ENCODE measurements around the gene PSMC3. TPM values are rescaled to one million over a fixed set of nuclear protein-coding genes. Genes with fewer than 3 reads are reported as not detected.

PSMC3 gene
- total and polyA plus RNA-seq, 9 of the 15 experiments (the other 6 are each of a cell fraction or from before 2014, with no cell fraction given) = 44.3 to 324 (median 240) TPM

- TF ChIP-seq, protein P1, sequence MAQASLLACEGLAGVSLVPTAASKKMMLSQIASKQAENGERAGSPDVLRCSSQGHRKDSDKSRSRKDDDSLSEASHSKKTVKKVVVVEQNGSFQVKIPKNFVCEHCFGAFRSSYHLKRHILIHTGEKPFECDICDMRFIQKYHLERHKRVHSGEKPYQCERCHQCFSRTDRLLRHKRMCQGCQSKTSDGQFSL (CRISPR knock-in tag; IDR thresholded peaks at IDR 0.05) = peak; percentile 85
- TF ChIP-seq, protein P1 (tag; IDR thresholded peaks at IDR 0.05) = no peak; a peak in 1 of 4 replicates
- TF ChIP-seq ZNF12 (CRISPR knock-in tag; IDR thresholded peaks at IDR 0.05) = no peak
- TF ChIP-seq TAF1 (IDR thresholded peaks at IDR 0.05; ENCODE audit: control insufficient read depth, extremely low read depth, insufficient read depth, low read length, severe bottlenecking) = no peak
- no peak for TF ChIP-seq LEF1 (IDR thresholded peaks at IDR 0.05)
- no peak for TF ChIP-seq RCOR1 (IDR thresholded peaks at IDR 0.05; ENCODE audit: borderline replicate concordance in 1 of 2, low read depth in 2 of 2, low read length in 2 of 2)
- TF ChIP-seq, protein P2, sequence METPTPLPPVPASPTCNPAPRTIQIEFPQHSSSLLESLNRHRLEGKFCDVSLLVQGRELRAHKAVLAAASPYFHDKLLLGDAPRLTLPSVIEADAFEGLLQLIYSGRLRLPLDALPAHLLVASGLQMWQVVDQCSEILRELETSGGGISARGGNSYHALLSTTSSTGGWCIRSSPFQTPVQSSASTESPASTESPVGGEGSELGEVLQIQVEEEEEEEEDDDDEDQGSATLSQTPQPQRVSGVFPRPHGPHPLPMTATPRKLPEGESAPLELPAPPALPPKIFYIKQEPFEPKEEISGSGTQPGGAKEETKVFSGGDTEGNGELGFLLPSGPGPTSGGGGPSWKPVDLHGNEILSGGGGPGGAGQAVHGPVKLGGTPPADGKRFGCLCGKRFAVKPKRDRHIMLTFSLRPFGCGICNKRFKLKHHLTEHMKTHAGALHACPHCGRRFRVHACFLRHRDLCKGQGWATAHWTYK (CRISPR knock-in tag; IDR thresholded peaks at IDR 0.05) = no peak
- TF ChIP-seq, protein P3, sequence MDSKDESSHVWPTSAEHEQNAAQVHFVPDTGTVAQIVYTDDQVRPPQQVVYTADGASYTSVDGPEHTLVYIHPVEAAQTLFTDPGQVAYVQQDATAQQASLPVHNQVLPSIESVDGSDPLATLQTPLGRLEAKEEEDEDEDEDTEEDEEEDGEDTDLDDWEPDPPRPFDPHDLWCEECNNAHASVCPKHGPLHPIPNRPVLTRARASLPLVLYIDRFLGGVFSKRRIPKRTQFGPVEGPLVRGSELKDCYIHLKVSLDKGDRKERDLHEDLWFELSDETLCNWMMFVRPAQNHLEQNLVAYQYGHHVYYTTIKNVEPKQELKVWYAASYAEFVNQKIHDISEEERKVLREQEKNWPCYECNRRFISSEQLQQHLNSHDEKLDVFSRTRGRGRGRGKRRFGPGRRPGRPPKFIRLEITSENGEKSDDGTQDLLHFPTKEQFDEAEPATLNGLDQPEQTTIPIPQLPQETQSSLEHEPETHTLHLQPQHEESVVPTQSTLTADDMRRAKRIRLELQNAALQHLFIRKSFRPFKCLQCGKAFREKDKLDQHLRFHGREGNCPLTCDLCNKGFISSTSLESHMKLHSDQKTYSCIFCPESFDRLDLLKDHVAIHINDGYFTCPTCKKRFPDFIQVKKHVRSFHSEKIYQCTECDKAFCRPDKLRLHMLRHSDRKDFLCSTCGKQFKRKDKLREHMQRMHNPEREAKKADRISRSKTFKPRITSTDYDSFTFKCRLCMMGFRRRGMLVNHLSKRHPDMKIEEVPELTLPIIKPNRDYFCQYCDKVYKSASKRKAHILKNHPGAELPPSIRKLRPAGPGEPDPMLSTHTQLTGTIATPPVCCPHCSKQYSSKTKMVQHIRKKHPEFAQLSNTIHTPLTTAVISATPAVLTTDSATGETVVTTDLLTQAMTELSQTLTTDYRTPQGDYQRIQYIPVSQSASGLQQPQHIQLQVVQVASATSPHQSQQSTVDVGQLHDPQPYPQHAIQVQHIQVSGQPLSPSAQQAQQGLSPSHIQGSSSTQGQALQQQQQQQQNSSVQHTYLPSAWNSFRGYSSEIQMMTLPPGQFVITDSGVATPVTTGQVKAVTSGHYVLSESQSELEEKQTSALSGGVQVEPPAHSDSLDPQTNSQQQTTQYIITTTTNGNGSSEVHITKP (IDR thresholded peaks at IDR 0.05; ENCODE audit: partially characterized antibody) = peak; percentile 32
- TF ChIP-seq STAT5A (IDR thresholded peaks at IDR 0.05; ENCODE audit: borderline replicate concordance, low read length) = no peak
- peak; percentile 8; the same call in 1 of the 2 replicates for TF ChIP-seq ETV5 (CRISPR knock-in tag; IDR thresholded peaks at IDR 0.05; ENCODE audit: low read depth)
- TF ChIP-seq ERF (CRISPR knock-in tag; IDR thresholded peaks at IDR 0.05) = 0 out of 2 replicates have a peak, but pooled peaks have one; percentile 50
- TF ChIP-seq NEUROD1 (IDR thresholded peaks at IDR 0.05; ENCODE audit: borderline replicate concordance, low read depth, low read length, partially characterized antibody) = no peak
- TF ChIP-seq SMARCA4 (IDR thresholded peaks at IDR 0.05) = no peak
- TF ChIP-seq, protein P4, sequence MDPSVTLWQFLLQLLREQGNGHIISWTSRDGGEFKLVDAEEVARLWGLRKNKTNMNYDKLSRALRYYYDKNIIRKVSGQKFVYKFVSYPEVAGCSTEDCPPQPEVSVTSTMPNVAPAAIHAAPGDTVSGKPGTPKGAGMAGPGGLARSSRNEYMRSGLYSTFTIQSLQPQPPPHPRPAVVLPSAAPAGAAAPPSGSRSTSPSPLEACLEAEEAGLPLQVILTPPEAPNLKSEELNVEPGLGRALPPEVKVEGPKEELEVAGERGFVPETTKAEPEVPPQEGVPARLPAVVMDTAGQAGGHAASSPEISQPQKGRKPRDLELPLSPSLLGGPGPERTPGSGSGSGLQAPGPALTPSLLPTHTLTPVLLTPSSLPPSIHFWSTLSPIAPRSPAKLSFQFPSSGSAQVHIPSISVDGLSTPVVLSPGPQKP (CRISPR knock-in tag; IDR thresholded peaks at IDR 0.05) = no peak
- TF ChIP-seq BDP1 (IDR thresholded peaks at IDR 0.05; ENCODE audit: insufficient read depth, insufficient read length) = no peak
- TF ChIP-seq GMEB1 (CRISPR knock-in tag; IDR thresholded peaks at IDR 0.05) = no peak
- 0 out of 2 replicates have a peak, but pooled peaks have one; percentile 31 for TF ChIP-seq SRSF3 (IDR thresholded peaks at IDR 0.05; ENCODE audit: insufficient read depth, low read length)
- TF ChIP-seq FUS (optimal IDR thresholded peaks at IDR 0.05; ENCODE audit: low read depth, low read length) = no peak
- no peak for TF ChIP-seq THRAP3 (IDR thresholded peaks at IDR 0.05; ENCODE audit: borderline replicate concordance)
- TF ChIP-seq CREBBP (IDR thresholded peaks at IDR 0.05; ENCODE audit: low read depth, low read length) = no peak
- no peak for TF ChIP-seq ZNF311 (CRISPR knock-in tag; IDR thresholded peaks at IDR 0.05)
- no peak for TF ChIP-seq PML (IDR thresholded peaks at IDR 0.05; ENCODE audit: low read length)
Observed at GRCh38 chr11:47378836-47379170, 47.4 kb downstream of the PSMC3 start (continued).
